HG02759 (cell line): ENCODE data around the gene KNCN.

Experiments
- ATAC-seq: cut with Tn5 transposase; IDR thresholded peaks from one replicate; pipeline ENCODE4 v1.9.1; 2021; ENCODE audit warnings: mild to moderate bottlenecking, moderate library complexity; ENCODE audit not compliant: unreplicated experiment

KNCN gene

GRCh38 chr1:46546210-46546609 is 5.2 kb downstream of the KNCN start:
- no peak for ATAC-seq

- no peak for ATAC-seq
Observed at GRCh38 chr1:46545784-46546183, 5.7 kb downstream of the KNCN start.

- ATAC-seq: no peak
Observed at GRCh38 chr1:46544561-46545240, 6.7 kb downstream of the KNCN start.

- ATAC-seq: no peak
Observed at GRCh38 chr1:46543761-46544560, 7.5 kb downstream of the KNCN start.

- ATAC-seq: no peak
Observed at GRCh38 chr1:46543382-46543760, 8.1 kb downstream of the KNCN start.

- ATAC-seq: no peak
Observed at GRCh38 chr1:46539972-46540371, 11.5 kb downstream of the KNCN start.

- no peak for ATAC-seq
Observed at GRCh38 chr1:46538147-46538546, 13.3 kb downstream of the KNCN start.

GRCh38 chr1:46537651-46538050 is 13.8 kb downstream of the KNCN start:
- no peak for ATAC-seq

- no peak for ATAC-seq
Observed at GRCh38 chr1:46536527-46536926, 14.9 kb downstream of the KNCN start.

- no peak for ATAC-seq
Observed at GRCh38 chr1:46535063-46535462, 16.4 kb downstream of the KNCN start.

- ATAC-seq: peak; percentile 50
Observed at GRCh38 chr1:46533179-46533864, 18.1 kb downstream of the KNCN start.

GRCh38 chr1:46532498-46533178 is 18.8 kb downstream of the KNCN start:
- ATAC-seq: peak; percentile 71

GRCh38 chr1:46532095-46532494 is 19.4 kb downstream of the KNCN start:
- no peak for ATAC-seq

GRCh38 chr1:46530791-46531409 is 20.5 kb downstream of the KNCN start:
- no peak for ATAC-seq

GRCh38 chr1:46530311-46530710 is 21.1 kb downstream of the KNCN start:
- no peak for ATAC-seq

- ATAC-seq: no peak
Observed at GRCh38 chr1:46529031-46529630, 22.3 kb downstream of the KNCN start.

- ATAC-seq: no peak
Observed at GRCh38 chr1:46528297-46528955, 23.0 kb downstream of the KNCN start.

GRCh38 chr1:46527474-46528296 is 23.8 kb downstream of the KNCN start:
- ATAC-seq: no peak

- ATAC-seq: no peak
Observed at GRCh38 chr1:46526691-46527291, 24.7 kb downstream of the KNCN start.
